Spleen (tissue), 7 donors: ENCODE measurements around the gene MT1A.

Source experiments
- POLR2AphosphoS5 ChIP-seq, 3 donors: sonication (generic); formaldehyde crosslinking; IDR thresholded peaks; one replicate each; pipeline ENCODE4 v1.5.1; 2017; ENCODE audit warnings: antibody characterized with exemption in 3 of 3
- TF ChIP-seq, protein P1 (sequence below), 11 experiments: fragments of 200-600 bp in 7 of 11; fragments of 450-650 bp in 4 of 11; sonication (generic) in 4 of 11; IDR thresholded peaks in 8 of 11; conservative IDR thresholded peaks in 3 of 11; 1 replicate in 7 of 11; 2 replicates in 4 of 11; pipeline versions ENCODE4 v1.4.0 to v1.8.0; 2016 to 2021; ENCODE audit warnings: antibody characterized with exemption in 11 of 11, inconsistent platforms in 4 of 11, mild to moderate bottlenecking in 1 of 11
- donor health status: DM: no; HTN: no; CAD: no; lungs with moderate emphysema.
- donor health status: DM: no; HTN: no; CAD: no.
- donor health status: DM: no; HTN: no; CAD: no.

DNA sequence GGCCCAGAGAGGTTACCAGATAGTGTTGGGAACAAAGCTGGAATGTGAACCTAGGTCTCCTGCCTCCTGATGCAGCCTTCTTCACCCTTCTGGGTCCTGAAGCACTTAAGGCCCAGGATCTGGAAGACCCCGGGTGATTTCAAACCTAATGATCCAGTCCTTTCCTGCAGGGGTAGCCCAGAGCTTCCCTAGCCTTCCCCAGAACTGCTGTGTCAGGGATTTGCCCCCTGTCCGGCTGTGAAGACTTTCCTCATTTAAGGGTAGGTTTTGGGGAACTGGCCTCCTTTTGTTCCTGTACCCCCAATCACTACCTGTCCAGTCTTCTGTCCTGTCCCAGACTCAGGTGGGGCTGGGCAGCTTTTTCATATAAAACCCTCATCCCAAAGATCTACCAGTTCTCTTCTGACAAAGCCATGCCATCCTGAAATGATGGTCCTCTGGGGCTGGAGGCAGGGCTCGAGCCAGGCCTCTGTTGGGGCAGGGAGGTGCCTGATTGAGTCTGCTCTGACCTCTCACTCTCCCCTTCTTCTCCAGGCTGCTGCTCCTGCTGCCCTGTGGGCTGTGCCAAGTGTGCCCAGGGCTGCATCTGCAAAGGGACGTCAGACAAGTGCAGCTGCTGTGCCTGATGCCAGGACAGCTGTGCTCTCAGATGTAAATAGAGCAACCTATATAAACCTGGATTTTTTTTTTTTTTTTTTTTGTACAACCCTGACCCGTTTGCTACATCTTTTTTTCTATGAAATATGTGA lies 45.1 kb downstream of the MT1A start:
- TF ChIP-seq, protein P1, sequence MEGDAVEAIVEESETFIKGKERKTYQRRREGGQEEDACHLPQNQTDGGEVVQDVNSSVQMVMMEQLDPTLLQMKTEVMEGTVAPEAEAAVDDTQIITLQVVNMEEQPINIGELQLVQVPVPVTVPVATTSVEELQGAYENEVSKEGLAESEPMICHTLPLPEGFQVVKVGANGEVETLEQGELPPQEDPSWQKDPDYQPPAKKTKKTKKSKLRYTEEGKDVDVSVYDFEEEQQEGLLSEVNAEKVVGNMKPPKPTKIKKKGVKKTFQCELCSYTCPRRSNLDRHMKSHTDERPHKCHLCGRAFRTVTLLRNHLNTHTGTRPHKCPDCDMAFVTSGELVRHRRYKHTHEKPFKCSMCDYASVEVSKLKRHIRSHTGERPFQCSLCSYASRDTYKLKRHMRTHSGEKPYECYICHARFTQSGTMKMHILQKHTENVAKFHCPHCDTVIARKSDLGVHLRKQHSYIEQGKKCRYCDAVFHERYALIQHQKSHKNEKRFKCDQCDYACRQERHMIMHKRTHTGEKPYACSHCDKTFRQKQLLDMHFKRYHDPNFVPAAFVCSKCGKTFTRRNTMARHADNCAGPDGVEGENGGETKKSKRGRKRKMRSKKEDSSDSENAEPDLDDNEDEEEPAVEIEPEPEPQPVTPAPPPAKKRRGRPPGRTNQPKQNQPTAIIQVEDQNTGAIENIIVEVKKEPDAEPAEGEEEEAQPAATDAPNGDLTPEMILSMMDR (IDR thresholded peaks at IDR 0.05 in 8 of 11, conservative IDR thresholded peaks at IDR 0.05 in 3 of 11) = no peak
- TF ChIP-seq POLR2AphosphoS5 (IDR thresholded peaks at IDR 0.05) = no peak
